Upper lobe of left lung (tissue), 6 donors: Measurements from ENCODE around the gene JAM3. TPM values are rescaled to one million over a fixed set of nuclear protein-coding genes. Genes with fewer than 3 reads are reported as not detected.
A peak's percentile ranks its signal among the peaks of the same experiment; 100 is the strongest.

Experiments used
- ATAC-seq, 2 donors: fragments of 200-7000 bp; cut with Tn5 transposase; one replicate each; pipeline ENCODE4 v1.9.1; 2022; ENCODE audit warnings: mild to moderate bottlenecking in 2 of 2, moderate library complexity in 2 of 2; ENCODE audit not compliant: low FRiP score in 2 of 2
- DNase-seq, 2 donors: peaks; one replicate each; pipeline ENCODE4 v3.0.0-alpha.2; 2019 to 2020
- H3K27ac ChIP-seq, 4 donors: fragments of 200-600 bp; sonication (generic); one replicate each; pipeline ENCODE4 v1.5.1; 2016 to 2019
- H3K27me3 ChIP-seq, 4 donors: fragments of 200-600 bp; sonication (generic); one replicate each; pipeline ENCODE4 v1.5.1; 2017 to 2019
- H3K36me3 ChIP-seq, 4 donors: fragments of 200-600 bp; sonication (generic); one replicate each; pipeline ENCODE4 v1.5.1; 2016 to 2019
- H3K4me1 ChIP-seq, 4 donors: fragments of 200-600 bp; sonication (generic); one replicate each; pipeline ENCODE4 v1.5.1; 2018 to 2019
- H3K4me3 ChIP-seq, 4 donors: fragments of 200-600 bp; sonication (generic); one replicate each; pipeline ENCODE4 v1.5.1; 2017 to 2019; ENCODE audit warnings: mild to moderate bottlenecking in 2 of 4, moderate library complexity in 1 of 4
- H3K9me3 ChIP-seq, 4 donors: fragments of 200-600 bp; sonication (generic); one replicate each; pipeline ENCODE4 v1.5.1; 2018 to 2019
- CTCF ChIP-seq, 6 experiments: fragments of 450-650 bp in 4 of 6; fragments of 200-600 bp in 2 of 6; sonication (generic) in 2 of 6; IDR thresholded peaks; one replicate each; pipeline ENCODE4 v1.5.1; 2016 to 2019; ENCODE audit warnings: antibody characterized with exemption in 6 of 6
- EP300 ChIP-seq, 4 donors: sonication (generic); formaldehyde crosslinking; IDR thresholded peaks; one replicate each; pipeline ENCODE4 v1.5.1; 2017; ENCODE audit warnings: antibody characterized with exemption in 4 of 4, control low read depth in 2 of 4
- POLR2A ChIP-seq, 4 donors: fragments of 450-650 bp; IDR thresholded peaks; one replicate each; pipeline ENCODE4 v1.5.1; 2016 to 2017; ENCODE audit warnings: antibody characterized with exemption in 4 of 4, mild to moderate bottlenecking in 2 of 4
- POLR2AphosphoS5 ChIP-seq, 2 donors: sonication (generic); formaldehyde crosslinking; IDR thresholded peaks; one replicate each; pipeline ENCODE4 v1.5.1; 2017; ENCODE audit warnings: antibody characterized with exemption in 2 of 2
- WGBS, 2 donors: methylation state at CpG; one replicate each; pipeline ENCODE4 v1.1.5; 2017 to 2018; 5-methylcytosine and 5-hydroxymethylcytosine counted together
- total RNA-seq, 6 donors: library from RNA; depleted of rRNA in 4 of 6; stranded (reverse); fragments of >200 nt in 4 of 6; gene quantifications; one replicate each; pipeline versions ENCODE4 v1.1.0 to v1.2.1, GENCODE V29; 2016 to 2021
- donor health status: DM: no; HTN: no; CAD: no; lungs with moderate emphysema.
- donor health status: DM: no; HTN: yes; CAD: no; lungs with severe emphysema.

Gene JAM3
- total RNA-seq, 6 donors from 2014 or later, result 8.4 to 36.6 (median 18.6) TPM

- ATAC-seq (no peak), DNase-seq (no peak)
- H3K36me3 ChIP-seq, result no peaks in the 10 kb centered on the region
- H3K4me3 ChIP-seq, result no peak overlapping the region
- H3K4me1 ChIP-seq, result peaks cover 3 to 11% (median 6%) of the 10 kb centered on the region in 4 donors
- TF ChIP-seq EP300 (IDR thresholded peaks at IDR 0.05) (no peak), CTCF (IDR thresholded peaks at IDR 0.05) (no peak), POLR2AphosphoS5 (IDR thresholded peaks at IDR 0.05) (no peak), POLR2A (IDR thresholded peaks at IDR 0.05) (no peak)
- no peak overlapping the region for H3K27ac ChIP-seq
- H3K9me3 ChIP-seq, result no peaks in the 10 kb centered on the region
- no peaks in the 10 kb centered on the region for H3K27me3 ChIP-seq
- 91 to 93% methylated on average over 3 of the region's 3 CpGs for WGBS, 2 donors
These were observed 40.4 kb upstream of the JAM3 start for GRCh38 chr11:134028368-134028920.

- no peak for DNase-seq
- 64 to 67% methylated on average over 16 of the region's 16 CpGs for WGBS, 2 donors
These were observed 38.0 kb upstream of the JAM3 start for GRCh38 chr11:134030853-134031252.

GRCh38 chr11:134032043-134032442 lies 36.8 kb upstream of the JAM3 start:
- WGBS, 2 donors, result 73 to 84% methylated on average over 6 of the region's 6 CpGs
- TF ChIP-seq POLR2AphosphoS5 (IDR thresholded peaks at IDR 0.05), result no peak
- TF ChIP-seq CTCF (IDR thresholded peaks at IDR 0.05), result no peak
- TF ChIP-seq POLR2A (IDR thresholded peaks at IDR 0.05), result no peak
- no peak for TF ChIP-seq EP300 (IDR thresholded peaks at IDR 0.05)
- H3K36me3 ChIP-seq, result no peaks in the 10 kb centered on the region

More at GRCh38 chr11:134030853-134031252, 38.0 kb upstream of the JAM3 start:
- ATAC-seq, result no peak
- no peak overlapping the region for H3K4me3 ChIP-seq
- H3K9me3 ChIP-seq, result no peaks in the 10 kb centered on the region
- no peaks in the 10 kb centered on the region for H3K27me3 ChIP-seq
- H3K4me1 ChIP-seq, result peaks cover 15 to 27% (median 16%) of the 10 kb centered on the region in 4 donors
- no peak overlapping the region for H3K27ac ChIP-seq
- H3K36me3 ChIP-seq, result no peaks in the 10 kb centered on the region
- no peak for TF ChIP-seq POLR2A (IDR thresholded peaks at IDR 0.05)
- TF ChIP-seq EP300 (IDR thresholded peaks at IDR 0.05), result no peak
- no peak for TF ChIP-seq CTCF (IDR thresholded peaks at IDR 0.05)

GRCh38 chr11:134032501-134033091 lies 36.3 kb upstream of the JAM3 start:
- H3K4me1 ChIP-seq, result peaks cover 22 to 43% (median 25%) of the 10 kb centered on the region in 4 donors
- H3K27me3 ChIP-seq, result no peaks in the 10 kb centered on the region
- WGBS, 2 donors, result 37 to 47% methylated on average over 20 to 24 of the region's 24 CpGs
- no peak overlapping the region for H3K4me3 ChIP-seq
- TF ChIP-seq POLR2AphosphoS5 (IDR thresholded peaks at IDR 0.05) (no peak), POLR2A (IDR thresholded peaks at IDR 0.05) (no peak), CTCF (IDR thresholded peaks at IDR 0.05) (no peak), EP300 (IDR thresholded peaks at IDR 0.05) (no peak)
- no peaks in the 10 kb centered on the region for H3K36me3 ChIP-seq
- no peaks in the 10 kb centered on the region for H3K9me3 ChIP-seq
- ATAC-seq (no peak), DNase-seq (peak in 1 of 2 donors; percentile 70)
- H3K27ac ChIP-seq, result no peak overlapping the region

More at GRCh38 chr11:134032043-134032442, 36.8 kb upstream of the JAM3 start:
- peaks cover 18 to 37% (median 22%) of the 10 kb centered on the region in 4 donors for H3K4me1 ChIP-seq
- no peaks in the 10 kb centered on the region for H3K27me3 ChIP-seq
- H3K27ac ChIP-seq, result no peak overlapping the region
- DNase-seq (no peak), ATAC-seq (no peak)
- no peaks in the 10 kb centered on the region for H3K9me3 ChIP-seq
- no peak overlapping the region for H3K4me3 ChIP-seq

- Histone ChIP-seq H3K4me1 (peaks cover 25 to 49% (median 31%) of the 10 kb centered on the region in 4 donors), H3K27me3 (no peaks in the 10 kb centered on the region), H3K4me3 (no peak overlapping the region), H3K27ac (peak overlapping the region; percentile 2 to 79 (median 46)), H3K9me3 (no peaks in the 10 kb centered on the region), H3K36me3 (no peaks in the 10 kb centered on the region)
- 75 to 89% methylated on average over 9 of the region's 9 CpGs for WGBS, 2 donors
- no peak for DNase-seq
- no peak for ATAC-seq
- TF ChIP-seq POLR2AphosphoS5 (IDR thresholded peaks at IDR 0.05), result no peak
- TF ChIP-seq POLR2A (IDR thresholded peaks at IDR 0.05), result no peak
- no peak for TF ChIP-seq EP300 (IDR thresholded peaks at IDR 0.05)
- TF ChIP-seq CTCF (IDR thresholded peaks at IDR 0.05), result no peak
These were observed 35.6 kb upstream of the JAM3 start for GRCh38 chr11:134033276-134033675.
